RWPE2 (cell line): ENCODE measurements around the gene CLEC4G.

Source experiments
- ATAC-seq: fragments of 200-7000 bp; cut with Tn5 transposase; 3 replicates; pipeline ENCODE4 v1.9.1; 2021; ENCODE audit warnings: low read depth
- DNase-seq: peaks from one replicate; pipeline ENCODE4 v3.0.0-alpha.2; 2020; ENCODE audit warnings: low spot score
- H3K27ac ChIP-seq: fragments of 450-650 bp; 2 replicates; pipeline ENCODE4 v1.5.1; 2017; ENCODE audit warnings: mild to moderate bottlenecking; ENCODE audit not compliant: poor library complexity, severe bottlenecking
- H3K27me3 ChIP-seq: fragments of 250-450 bp; sonication (Bioruptor Pico); 2 replicates; pipeline ENCODE4 v1.5.1; 2021; ENCODE audit warnings: mild to moderate bottlenecking, moderate library complexity; ENCODE audit not compliant: insufficient read depth, poor library complexity, severe bottlenecking
- H3K36me3 ChIP-seq: fragments of 250-450 bp; sonication (Bioruptor Pico); 2 replicates; pipeline ENCODE4 v1.5.1; 2020; ENCODE audit warnings: low read depth, mild to moderate bottlenecking, moderate library complexity
- H3K4me1 ChIP-seq: fragments of 250-450 bp; sonication (Bioruptor Pico); 2 replicates; pipeline ENCODE4 v1.5.1; 2021; ENCODE audit warnings: mild to moderate bottlenecking, moderate library complexity; ENCODE audit not compliant: insufficient read depth, poor library complexity, severe bottlenecking
- H3K4me3 ChIP-seq: fragments of 250-450 bp; sonication (Bioruptor Pico); 2 replicates; pipeline ENCODE4 v1.5.1; 2021; ENCODE audit warnings: mild to moderate bottlenecking, moderate library complexity; ENCODE audit not compliant: severe bottlenecking
- H3K9me3 ChIP-seq: fragments of 250-450 bp; sonication (Bioruptor Pico); 2 replicates; pipeline ENCODE4 v1.5.1; 2021; ENCODE audit warnings: mild to moderate bottlenecking, moderate library complexity; ENCODE audit not compliant: severe bottlenecking
- TF ChIP-seq, protein P1 (sequence below): fragments of 450-650 bp; IDR thresholded peaks from one replicate; pipeline ENCODE4 v1.5.1; 2017; ENCODE audit warnings: mild to moderate bottlenecking, moderate library complexity; ENCODE audit not compliant: poor library complexity, severe bottlenecking

Gene CLEC4G

DNA sequence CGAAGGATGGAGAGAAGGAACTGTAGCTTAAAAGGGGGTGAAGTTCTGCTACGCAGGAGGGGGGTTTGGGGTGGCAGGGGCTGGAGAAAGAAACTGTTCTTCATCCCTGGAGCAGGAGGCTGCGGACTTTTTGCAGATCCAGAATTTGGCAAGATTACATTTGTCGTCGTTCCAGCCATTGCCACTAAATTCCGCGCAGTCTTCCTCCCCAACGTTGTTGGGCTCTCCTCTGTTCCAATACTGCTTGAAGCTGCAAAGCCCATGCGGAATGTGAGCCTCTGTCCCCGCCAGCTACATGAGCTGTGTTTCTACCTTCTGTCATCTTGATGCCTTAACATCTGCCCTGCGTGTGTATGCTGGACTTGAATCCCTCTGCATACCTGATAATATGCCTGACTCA is 11.1 kb upstream of the CLEC4G start:
- Histone ChIP-seq H3K27me3 (no peaks in the 10 kb centered on the region), H3K4me3 (no peak overlapping the region), H3K9me3 (no peaks in the 10 kb centered on the region), H3K36me3 (no peaks in the 10 kb centered on the region), H3K27ac (no peak overlapping the region), H3K4me1 (no peaks in the 10 kb centered on the region)
- no peak for DNase-seq
- TF ChIP-seq, protein P1, sequence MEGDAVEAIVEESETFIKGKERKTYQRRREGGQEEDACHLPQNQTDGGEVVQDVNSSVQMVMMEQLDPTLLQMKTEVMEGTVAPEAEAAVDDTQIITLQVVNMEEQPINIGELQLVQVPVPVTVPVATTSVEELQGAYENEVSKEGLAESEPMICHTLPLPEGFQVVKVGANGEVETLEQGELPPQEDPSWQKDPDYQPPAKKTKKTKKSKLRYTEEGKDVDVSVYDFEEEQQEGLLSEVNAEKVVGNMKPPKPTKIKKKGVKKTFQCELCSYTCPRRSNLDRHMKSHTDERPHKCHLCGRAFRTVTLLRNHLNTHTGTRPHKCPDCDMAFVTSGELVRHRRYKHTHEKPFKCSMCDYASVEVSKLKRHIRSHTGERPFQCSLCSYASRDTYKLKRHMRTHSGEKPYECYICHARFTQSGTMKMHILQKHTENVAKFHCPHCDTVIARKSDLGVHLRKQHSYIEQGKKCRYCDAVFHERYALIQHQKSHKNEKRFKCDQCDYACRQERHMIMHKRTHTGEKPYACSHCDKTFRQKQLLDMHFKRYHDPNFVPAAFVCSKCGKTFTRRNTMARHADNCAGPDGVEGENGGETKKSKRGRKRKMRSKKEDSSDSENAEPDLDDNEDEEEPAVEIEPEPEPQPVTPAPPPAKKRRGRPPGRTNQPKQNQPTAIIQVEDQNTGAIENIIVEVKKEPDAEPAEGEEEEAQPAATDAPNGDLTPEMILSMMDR, result no peak
- ATAC-seq, result no peak

DNA sequence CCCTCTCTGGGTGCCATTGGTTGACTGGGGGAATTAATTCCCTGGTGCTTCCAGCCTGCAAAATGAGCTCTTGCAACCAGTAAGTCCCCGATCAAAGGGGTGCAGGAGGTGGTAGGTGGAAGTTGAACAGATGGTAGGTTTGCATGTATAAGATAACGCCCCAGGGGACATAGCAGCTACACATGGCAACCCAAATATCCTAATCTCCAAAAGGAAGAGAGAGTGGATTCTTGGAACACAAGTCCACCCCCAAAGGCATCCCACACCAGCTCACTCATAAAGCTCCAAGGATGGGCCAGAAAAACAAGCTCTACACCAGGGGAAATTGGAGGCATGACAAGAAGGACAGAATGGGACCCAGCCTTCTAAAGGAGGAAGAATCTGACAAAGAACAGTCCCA is 10.7 kb upstream of the CLEC4G start:
- H3K27ac ChIP-seq, result no peak overlapping the region
- H3K27me3 ChIP-seq, result no peaks in the 10 kb centered on the region
- H3K4me1 ChIP-seq, result no peaks in the 10 kb centered on the region
- ATAC-seq (no peak), DNase-seq (no peak)
- H3K9me3 ChIP-seq, result no peaks in the 10 kb centered on the region
- TF ChIP-seq, protein P1, result no peak
- no peak overlapping the region for H3K4me3 ChIP-seq
- H3K36me3 ChIP-seq, result no peaks in the 10 kb centered on the region

DNA sequence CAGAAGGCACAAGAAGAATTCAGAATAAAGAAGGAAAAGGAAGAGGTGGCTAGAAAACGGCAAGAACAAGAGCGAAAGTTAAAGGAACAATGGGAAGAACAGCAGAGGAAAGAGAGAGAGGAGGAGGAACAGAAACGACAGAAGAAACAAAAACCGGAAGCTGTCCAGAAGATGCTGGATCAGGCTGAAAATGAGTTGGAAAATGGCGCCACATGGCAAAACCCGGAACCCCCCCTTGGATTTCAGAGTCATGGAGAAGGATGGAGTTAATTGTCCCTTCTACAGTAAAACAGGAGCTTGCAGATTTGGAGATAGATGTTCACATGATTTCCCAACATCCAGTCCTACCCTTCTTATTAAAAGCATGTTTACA is 8.8 kb upstream of the CLEC4G start:
- Histone ChIP-seq H3K27me3 (no peaks in the 10 kb centered on the region), H3K36me3 (no peaks in the 10 kb centered on the region), H3K27ac (no peak overlapping the region), H3K9me3 (no peaks in the 10 kb centered on the region), H3K4me1 (no peaks in the 10 kb centered on the region), H3K4me3 (no peak overlapping the region)
- TF ChIP-seq, protein P1, result no peak
- no peak for DNase-seq
- ATAC-seq, result no peak

DNA sequence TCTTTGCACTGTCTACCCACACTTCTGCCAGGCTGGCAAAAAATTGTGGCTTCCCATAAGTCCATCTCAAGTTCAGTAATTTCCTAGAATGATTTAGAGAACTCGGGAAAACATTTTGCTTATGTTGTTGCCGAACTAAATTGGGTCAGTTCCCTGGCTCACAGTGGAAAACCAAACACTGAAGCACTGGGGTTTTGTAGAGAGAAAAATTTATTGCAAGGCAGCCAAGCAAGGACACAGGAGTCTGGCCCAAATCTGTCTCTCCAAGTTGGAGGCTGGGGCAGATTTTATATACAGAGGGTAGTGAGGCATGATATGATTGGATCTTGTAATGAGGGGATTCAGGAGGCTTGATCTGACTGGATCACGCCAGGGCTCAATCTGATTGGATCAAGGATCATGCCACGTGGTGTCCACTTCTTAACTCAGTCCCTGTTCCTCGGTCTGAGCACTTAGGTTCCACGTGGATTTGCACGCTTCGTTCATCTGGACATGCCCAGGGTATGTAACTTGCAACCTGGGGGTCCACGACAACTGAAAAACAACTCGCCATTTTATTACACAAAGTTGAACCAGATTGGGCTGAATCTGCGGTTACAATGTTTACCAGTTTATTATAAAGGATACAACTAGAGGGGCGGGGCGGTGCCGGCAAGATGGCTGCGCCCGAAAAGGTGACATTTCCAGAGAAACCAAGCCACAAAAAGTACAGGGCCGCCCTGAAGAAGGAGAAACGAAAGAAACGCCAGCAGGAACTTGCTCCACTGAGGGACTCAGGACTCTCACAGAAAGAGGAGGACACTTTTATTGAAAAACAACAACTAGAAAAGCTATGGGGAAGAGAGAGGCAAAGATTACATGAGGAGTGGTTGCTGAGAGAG is 8.1 kb upstream of the CLEC4G start:
- Histone ChIP-seq H3K27me3 (no peaks in the 10 kb centered on the region), H3K4me3 (no peak overlapping the region), H3K4me1 (no peaks in the 10 kb centered on the region), H3K9me3 (no peaks in the 10 kb centered on the region), H3K27ac (no peak overlapping the region), H3K36me3 (no peaks in the 10 kb centered on the region)
- TF ChIP-seq, protein P1, result no peak
- DNase-seq (no peak), ATAC-seq (no peak)

DNA sequence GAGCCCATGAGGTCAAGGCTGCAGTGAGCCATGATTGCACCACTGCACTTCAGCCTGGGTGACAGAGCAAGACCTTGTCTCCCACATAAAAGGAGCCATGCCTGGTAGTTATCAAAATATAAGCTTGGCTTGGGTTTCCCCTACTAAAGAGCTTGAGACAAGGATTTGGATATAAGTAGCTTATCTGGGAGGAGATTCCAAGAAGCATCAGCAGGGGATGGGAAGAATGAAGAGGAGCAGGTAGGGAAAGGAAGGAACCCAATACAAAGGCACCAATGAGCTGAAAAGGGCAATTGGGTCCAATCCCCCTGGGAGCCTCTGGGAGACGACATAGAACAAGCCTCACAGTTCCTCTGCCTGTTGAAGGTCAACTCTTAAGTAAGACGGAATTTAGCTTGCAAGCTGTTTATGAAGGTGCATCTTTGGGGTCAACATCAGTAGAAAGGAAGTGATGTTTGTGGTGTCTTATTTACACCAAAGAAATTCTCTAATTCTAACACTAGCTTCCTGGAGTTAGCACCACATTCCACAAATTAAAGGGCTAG is 7.4 kb upstream of the CLEC4G start:
- Histone ChIP-seq H3K4me1 (no peaks in the 10 kb centered on the region), H3K27me3 (no peaks in the 10 kb centered on the region), H3K9me3 (no peaks in the 10 kb centered on the region), H3K27ac (no peak overlapping the region), H3K36me3 (no peaks in the 10 kb centered on the region), H3K4me3 (no peak overlapping the region)
- TF ChIP-seq, protein P1, result no peak
- ATAC-seq (no peak), DNase-seq (no peak)
